K562 (cell line): ENCODE measurements around the gene SLC2A10.

Experiments used
- ETS1 ChIP-seq: conservative IDR thresholded peaks from 2 replicates; pipeline ENCODE4 v1.6.1; 2011; ENCODE audit warnings: low read depth, mild to moderate bottlenecking, low read length; ENCODE audit not compliant: control insufficient read depth
- HMG20B ChIP-seq: fragments of 250-450 bp; sonication (Bioruptor Pico); IDR thresholded peaks from 2 replicates; pipeline ENCODE4 v1.5.0; 2021; ENCODE audit warnings: mild to moderate bottlenecking
- MXI1 ChIP-seq: IDR thresholded peaks from 2 replicates; pipeline ENCODE4 v1.6.1; 2011; ENCODE audit warnings: low read depth, mild to moderate bottlenecking, improper control_type of control experiment, low read length

DNA sequence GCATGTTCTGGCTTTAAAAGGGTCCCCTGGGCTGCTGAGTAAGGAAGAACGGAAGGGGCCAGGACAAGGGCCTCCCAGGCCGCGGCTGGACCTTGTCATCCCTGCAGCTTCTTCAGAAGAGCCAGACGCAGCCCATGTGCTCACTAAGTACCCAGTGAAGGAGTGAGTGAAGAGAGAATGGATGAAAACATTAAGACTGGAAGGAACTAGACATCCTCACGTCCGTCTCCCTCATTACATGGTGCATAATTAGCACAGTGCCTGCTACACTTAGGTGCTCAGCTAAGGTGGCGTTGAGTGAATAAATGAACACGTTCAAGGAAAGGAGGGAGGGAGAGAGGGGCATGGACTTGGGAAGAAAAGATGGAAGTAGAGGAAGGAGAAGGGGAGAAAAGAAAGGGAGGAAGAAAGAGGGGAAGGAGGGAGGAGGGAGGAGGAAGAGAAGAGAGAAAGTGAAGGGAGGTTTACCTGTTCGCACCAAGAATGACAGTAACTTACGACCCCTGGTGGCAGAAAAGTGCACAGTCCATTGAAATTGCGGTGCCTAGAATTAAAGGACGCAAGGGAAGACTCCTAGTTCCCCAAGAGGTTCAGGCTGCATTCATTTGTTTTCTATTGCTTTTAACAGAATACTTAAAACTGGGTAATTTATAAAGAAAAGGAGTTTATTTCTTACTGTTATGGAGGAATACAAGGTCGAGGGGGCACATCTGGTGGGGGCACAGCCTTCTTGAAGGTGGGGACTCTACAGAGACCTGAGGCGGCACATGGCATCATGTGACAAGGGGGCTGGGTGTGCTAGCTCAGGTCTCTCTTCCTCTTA lies 28.2 kb upstream of the SLC2A10 start:
- TF ChIP-seq ETS1 (no peak), HMG20B (CRISPR knock-in tag) (no peak), MXI1 (no peak)
